H1 (cell line): ENCODE measurements around the gene ANKRD53. TPM values are rescaled to one million over a fixed set of nuclear protein-coding genes. Genes with fewer than 3 reads are reported as not detected.

Experiments used
- CTCF ChIA-PET: fragments of 300-600 bp; sonication (Branson Sonifier 250); formaldehyde crosslinking; loops from one replicate; lab custom pipeline; 2021; ENCODE audit not compliant: partially characterized antibody; lab: Charles Lee
- POLR2A ChIA-PET: fragments of 300-600 bp; sonication (Branson Sonifier 250); formaldehyde crosslinking; loops from one replicate; lab custom pipeline; 2021; ENCODE audit warnings: inconsistent platforms; ENCODE audit not compliant: partially characterized antibody; lab: Charles Lee
- DNase-seq, 2 experiments: peaks; one replicate each; pipeline versions ENCODE4 v3.0.0 to v3.0.0-alpha.2; 2010 to 2022; ENCODE audit warnings: low spot score in 2 of 2, low read depth in 1 of 2, mixed read lengths in 1 of 2
- FAIRE-seq: peaks from 2 replicates; lab custom pipeline; 2011; peaks lifted over from hg19 to GRCh38; lab: Jason Lieb, UNC
- H2AFZ ChIP-seq: 2 replicates; pipeline ENCODE4 v1.8.1; 2012; ENCODE audit warnings: low read length, inconsistent platforms
- H2AK5ac ChIP-seq: 2 replicates; pipeline ENCODE4 v1.6.1; 2013; ENCODE audit warnings: low read depth, low read length
- H2BK120ac ChIP-seq: replicated peaks from 2 replicates; pipeline ENCODE3; 2013; ENCODE audit warnings: low read depth, low read length, inconsistent platforms
- H2BK12ac ChIP-seq: 2 replicates; pipeline ENCODE4 v1.6.1; 2013; ENCODE audit warnings: low read depth, low read length
- H2BK15ac ChIP-seq: 2 replicates; pipeline ENCODE4 v1.6.1; 2013; ENCODE audit warnings: low read length
- H2BK20ac ChIP-seq: 2 replicates; pipeline ENCODE4 v1.6.1; 2013; ENCODE audit warnings: low read length
- H2BK5ac ChIP-seq: 2 replicates; pipeline ENCODE4 v1.6.1; 2013; ENCODE audit warnings: low read depth, low read length
- H3K14ac ChIP-seq: 2 replicates; pipeline ENCODE4 v1.6.1; 2013; ENCODE audit warnings: inconsistent platforms; ENCODE audit not compliant: insufficient read length
- H3K18ac ChIP-seq: 2 replicates; pipeline ENCODE4 v1.6.1; 2013; ENCODE audit warnings: low read length; ENCODE audit errors: extremely low read depth
- H3K23ac ChIP-seq: 2 replicates; pipeline ENCODE4 v1.6.1; 2013; ENCODE audit warnings: inconsistent platforms; ENCODE audit not compliant: insufficient read length
- H3K23me2 ChIP-seq: 2 replicates; pipeline ENCODE4 v1.6.1; 2013; ENCODE audit warnings: low read depth, low read length
- H3K27ac ChIP-seq: 2 replicates; pipeline ENCODE4 v1.6.1; 2011; ENCODE audit warnings: low read depth, low read length, inconsistent platforms
- H3K27me3 ChIP-seq, 4 experiments: replicated peaks in 1 of 4; 1 replicate in 1 of 4; 2 replicates in 3 of 4; pipeline versions ENCODE4 v1.6.1 to v1.8.1; 2011 to 2013; ENCODE audit warnings: low read length in 3 of 4, mild to moderate bottlenecking in 3 of 4, inconsistent platforms in 2 of 4, mixed read lengths in 2 of 4, moderate library complexity in 1 of 4; ENCODE audit not compliant: control insufficient read depth in 3 of 4, insufficient read depth in 3 of 4; ENCODE audit errors: extremely low read depth in 1 of 4
- H3K36me3 ChIP-seq, 4 experiments: 2 replicates each; pipeline versions ENCODE4 v1.6.1 to v1.8.1; 2011 to 2013; ENCODE audit warnings: mild to moderate bottlenecking in 4 of 4, low read length in 3 of 4, moderate library complexity in 2 of 4, control low read depth in 1 of 4, inconsistent platforms in 1 of 4; ENCODE audit not compliant: insufficient read depth in 4 of 4, control insufficient read depth in 2 of 4
- H3K4ac ChIP-seq: replicated peaks from 2 replicates; pipeline ENCODE3; 2013; ENCODE audit warnings: low read length, low read depth, mixed read lengths, inconsistent platforms; ENCODE audit not compliant: insufficient read length
- H3K4me1 ChIP-seq, 4 experiments: replicated peaks in 1 of 4; 1 replicate in 1 of 4; 2 replicates in 3 of 4; pipeline versions ENCODE4 v1.6.1 to v1.8.1; 2011 to 2013; ENCODE audit warnings: low read length in 3 of 4, inconsistent platforms in 2 of 4, mixed read lengths in 1 of 4; ENCODE audit not compliant: insufficient read depth in 4 of 4, control insufficient read depth in 3 of 4
- H3K4me2 ChIP-seq, 2 experiments: 2 replicates each; pipeline versions ENCODE4 v1.6.1 to v1.8.1; 2011 to 2013; ENCODE audit warnings: low read depth in 2 of 2, low read length in 2 of 2, control low read depth in 1 of 2, inconsistent platforms in 1 of 2, mild to moderate bottlenecking in 1 of 2; ENCODE audit not compliant: insufficient read depth in 1 of 2
- H3K4me3 ChIP-seq, 4 experiments: fragments of 200-600, 300-600 bp in 1 of 4; sonication (generic), shearing (Covaris generic), sonication (Bioruptor Twin) in 1 of 4; 2 replicates each; pipeline versions ENCODE4 v1.5.1 to v1.8.1; 2011 to 2016; ENCODE audit warnings: low read length in 4 of 4, low read depth in 3 of 4, control low read depth in 2 of 4, inconsistent platforms in 2 of 4, mild to moderate bottlenecking in 2 of 4, mixed read lengths in 1 of 4, moderate library complexity in 1 of 4; ENCODE audit not compliant: insufficient read depth in 2 of 4; ENCODE audit errors: extremely low read depth in 1 of 4
- H3K56ac ChIP-seq: replicated peaks from 2 replicates; pipeline ENCODE3; 2013; ENCODE audit warnings: low read depth, mild to moderate bottlenecking, mixed read lengths, low read length, inconsistent platforms; ENCODE audit not compliant: insufficient read length
- H3K79me1 ChIP-seq: 2 replicates; pipeline ENCODE4 v1.6.1; 2013; ENCODE audit warnings: low read depth, low read length, control low read depth
- H3K79me2 ChIP-seq, 2 experiments: 2 replicates each; pipeline versions ENCODE4 v1.6.1 to v1.8.1; 2012 to 2013; ENCODE audit warnings: low read length in 2 of 2, mild to moderate bottlenecking in 2 of 2, inconsistent platforms in 1 of 2; ENCODE audit not compliant: insufficient read depth in 2 of 2, control insufficient read depth in 1 of 2
- H3K9ac ChIP-seq, 4 experiments: replicated peaks in 1 of 4; 1 replicate in 1 of 4; 2 replicates in 3 of 4; pipeline versions ENCODE4 v1.6.1 to v1.8.1; 2011 to 2013; ENCODE audit warnings: low read depth in 3 of 4, low read length in 3 of 4, control low read depth in 2 of 4, mild to moderate bottlenecking in 2 of 4, moderate library complexity in 2 of 4, inconsistent platforms in 1 of 4; ENCODE audit errors: extremely low read depth in 1 of 4
- H3K9me3 ChIP-seq, 2 experiments: 2 replicates each; pipeline versions ENCODE4 v1.6.1 to v1.8.1; 2012 to 2013; ENCODE audit warnings: mild to moderate bottlenecking in 2 of 2, moderate library complexity in 2 of 2, control low read depth in 1 of 2, inconsistent platforms in 1 of 2, low read depth in 1 of 2, low read length in 1 of 2, mixed read lengths in 1 of 2; ENCODE audit not compliant: insufficient read depth in 2 of 2
- H4K20me1 ChIP-seq, 2 experiments: replicated peaks in 1 of 2; 2 replicates each; pipeline versions ENCODE3 to v1.8.1; 2011 to 2013; ENCODE audit warnings: inconsistent platforms in 2 of 2, low read length in 2 of 2, mild to moderate bottlenecking in 1 of 2; ENCODE audit not compliant: insufficient read depth in 2 of 2, control insufficient read depth in 1 of 2
- H4K5ac ChIP-seq: 2 replicates; pipeline ENCODE4 v1.6.1; 2013; ENCODE audit warnings: low read length, low read depth, mixed read lengths, inconsistent platforms; ENCODE audit not compliant: insufficient read length
- H4K8ac ChIP-seq: 2 replicates; pipeline ENCODE4 v1.8.0; 2013; ENCODE audit warnings: mild to moderate bottlenecking, moderate library complexity, low read length, inconsistent platforms; ENCODE audit not compliant: insufficient read depth; ENCODE audit errors: extremely low read depth
- H4K91ac ChIP-seq: replicated peaks from 2 replicates; pipeline ENCODE3; 2013; ENCODE audit warnings: low read length, mixed read lengths, inconsistent platforms; ENCODE audit not compliant: insufficient read length
- CBX5 ChIP-seq: fragments of 300-800, 300-1000 bp; sonication (generic); IDR thresholded peaks from 2 replicates; pipeline ENCODE4 v1.7.1; 2016; ENCODE audit warnings: antibody characterized with exemption, low read length, low read depth
- EGR1 ChIP-seq: IDR thresholded peaks from 2 replicates; pipeline ENCODE4 v1.6.1; 2011; ENCODE audit warnings: low read depth, low read length, borderline replicate concordance
- GABPA ChIP-seq: IDR thresholded peaks from 2 replicates; pipeline ENCODE4 v1.6.1; 2011; ENCODE audit warnings: mild to moderate bottlenecking, low read length, moderate library complexity, borderline replicate concordance; ENCODE audit not compliant: insufficient read depth
- MAFK ChIP-seq: IDR thresholded peaks from 2 replicates; pipeline ENCODE4 v1.6.1; 2012; ENCODE audit warnings: low read depth, mild to moderate bottlenecking, improper control_type of control experiment, low read length
- NANOG ChIP-seq: IDR thresholded peaks from 2 replicates; pipeline ENCODE4 v1.6.1; 2011; ENCODE audit warnings: low read length, low read depth, mild to moderate bottlenecking, inconsistent platforms; ENCODE audit not compliant: insufficient read depth, poor library complexity, severe bottlenecking
- SP1 ChIP-seq: IDR thresholded peaks from 2 replicates; pipeline ENCODE4 v1.6.1; 2011; ENCODE audit warnings: low read depth, low read length
- SP2 ChIP-seq: IDR thresholded peaks from 2 replicates; pipeline ENCODE4 v1.6.1; 2012; ENCODE audit warnings: mild to moderate bottlenecking, low read length, inconsistent platforms
- SRF ChIP-seq: IDR thresholded peaks from 2 replicates; pipeline ENCODE4 v1.6.1; 2011; ENCODE audit warnings: mild to moderate bottlenecking, low read depth, low read length, moderate library complexity
- SUZ12 ChIP-seq: fragments of 200-600 bp; sonication (generic); IDR thresholded peaks from 2 replicates; pipeline ENCODE4 v1.6.1; 2012; ENCODE audit warnings: mild to moderate bottlenecking, inconsistent platforms, low read length, moderate library complexity, mixed read lengths
- TEAD4 ChIP-seq: IDR thresholded peaks from 2 replicates; pipeline ENCODE4 v1.6.1; 2012; ENCODE audit warnings: low read depth, low read length, inconsistent platforms, mixed read lengths
- ZNF274 ChIP-seq: IDR thresholded peaks from 2 replicates; pipeline ENCODE4 v1.7.0; 2012; ENCODE audit warnings: low read length, borderline replicate concordance; ENCODE audit errors: extremely low read depth
- WGBS, 2 experiments: shearing (Covaris generic) in 1 of 2; methylation state at CpG; one replicate each; pipeline versions ENCODE4 v1.1.6 to v1.1.7; 2013 to 2015; ENCODE audit warnings: low lambda C conversion rate in 2 of 2, mixed read lengths in 2 of 2, inconsistent platforms in 1 of 2, low coverage in 1 of 2, missing lambda C conversion rate in 1 of 2; ENCODE audit not compliant: insufficient replicate concordance in 2 of 2, insufficient coverage in 1 of 2, insufficient read length in 1 of 2; ENCODE audit errors: extremely low coverage in 1 of 2, missing lambda C conversion rate in 1 of 2; 5-methylcytosine and 5-hydroxymethylcytosine counted together
- polyA plus RNA-seq, 7 experiments: library from polyadenylated mRNA; depleted of rRNA in 3 of 7; stranded (reverse) in 5 of 7; unstranded in 2 of 7; fragments of >200 nt in 5 of 7; fragments of 200-250 nt in 2 of 7; gene quantifications; 1 replicate in 5 of 7; 2 replicates in 1 of 7; 4 replicates in 1 of 7; pipeline versions ENCODE4 v1.2.1 to v1.2.3, GENCODE V29; 2011 to 2013; ENCODE audit warnings: missing spikeins in 2 of 7, mixed read lengths in 2 of 7
- total RNA-seq: library from RNA; stranded (reverse); fragmentation: NEBNext Ultra II Directional; extraction: Animal tissue kit (Norgen Biotek cat#: 25700); gene quantifications from 2 replicates; pipeline ENCODE4 v1.2.1, GENCODE V29; 2021
- TF ChIP-seq, protein P1 (sequence below), 3 experiments: IDR thresholded peaks; 1 replicate in 2 of 3; 2 replicates in 1 of 3; pipeline versions ENCODE4 v1.5.1 to v1.6.1; 2011; ENCODE audit warnings: low read length in 3 of 3, mild to moderate bottlenecking in 3 of 3, inconsistent platforms in 2 of 3, low read depth in 1 of 3, moderate library complexity in 1 of 3; ENCODE audit not compliant: insufficient read depth in 1 of 3; ENCODE audit errors: control extremely low read depth in 1 of 3

The ANKRD53 gene
- total and polyA plus RNA-seq, 2 of the 8 experiments (the other 6 are each of a cell fraction or from before 2014, with no cell fraction given), result 0.39 to 0.70 TPM

DNA sequence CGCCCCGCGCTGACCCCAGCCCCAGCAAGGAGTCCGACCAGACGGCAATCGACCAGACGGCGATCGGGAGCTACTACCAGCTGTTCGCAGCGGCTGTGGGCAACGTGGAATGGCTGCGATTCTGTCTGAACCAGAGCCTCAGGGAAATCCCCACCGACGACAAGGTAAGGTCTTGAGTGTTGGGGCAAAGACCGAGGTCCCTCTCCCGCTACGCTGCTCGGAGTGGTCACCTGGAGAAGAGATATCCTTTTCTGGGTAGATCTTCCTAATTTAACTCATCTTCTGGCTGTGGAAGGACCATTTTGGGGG is 704 bp downstream of the ANKRD53 start:
- no peak for FAIRE-seq
- POLR2A ChIA-PET, result no interaction called here
- H2AFZ ChIP-seq, result peak overlapping the region; percentile 70; the same call in 1 of the 2 replicates
- no peak for TF ChIP-seq SRF
- TF ChIP-seq TEAD4, result no peak
- no peak for TF ChIP-seq GABPA
- TF ChIP-seq EGR1, result no peak
- TF ChIP-seq ZNF274, result no peak
- no peak for TF ChIP-seq SP1
- TF ChIP-seq NANOG, result no peak
- no peak for TF ChIP-seq MAFK
- TF ChIP-seq SP2, result no peak
- TF ChIP-seq SUZ12, result no peak
- TF ChIP-seq, protein P1, sequence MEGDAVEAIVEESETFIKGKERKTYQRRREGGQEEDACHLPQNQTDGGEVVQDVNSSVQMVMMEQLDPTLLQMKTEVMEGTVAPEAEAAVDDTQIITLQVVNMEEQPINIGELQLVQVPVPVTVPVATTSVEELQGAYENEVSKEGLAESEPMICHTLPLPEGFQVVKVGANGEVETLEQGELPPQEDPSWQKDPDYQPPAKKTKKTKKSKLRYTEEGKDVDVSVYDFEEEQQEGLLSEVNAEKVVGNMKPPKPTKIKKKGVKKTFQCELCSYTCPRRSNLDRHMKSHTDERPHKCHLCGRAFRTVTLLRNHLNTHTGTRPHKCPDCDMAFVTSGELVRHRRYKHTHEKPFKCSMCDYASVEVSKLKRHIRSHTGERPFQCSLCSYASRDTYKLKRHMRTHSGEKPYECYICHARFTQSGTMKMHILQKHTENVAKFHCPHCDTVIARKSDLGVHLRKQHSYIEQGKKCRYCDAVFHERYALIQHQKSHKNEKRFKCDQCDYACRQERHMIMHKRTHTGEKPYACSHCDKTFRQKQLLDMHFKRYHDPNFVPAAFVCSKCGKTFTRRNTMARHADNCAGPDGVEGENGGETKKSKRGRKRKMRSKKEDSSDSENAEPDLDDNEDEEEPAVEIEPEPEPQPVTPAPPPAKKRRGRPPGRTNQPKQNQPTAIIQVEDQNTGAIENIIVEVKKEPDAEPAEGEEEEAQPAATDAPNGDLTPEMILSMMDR (IDR thresholded peaks at IDR 0.05; ENCODE audit: control extremely low read depth in 1 of 3, insufficient read depth in 1 of 3, low read depth in 1 of 3, low read length in 3 of 3), result no peak
- no peak for TF ChIP-seq CBX5

More for the DNA sequence above, 704 bp downstream of the ANKRD53 start:
- no peak overlapping the region for H2AK5ac ChIP-seq
- H3K23me2 ChIP-seq, result peaks cover 5% of the 10 kb centered on the region; the same call in 1 of the 2 replicates
- no peak for DNase-seq
- no peak overlapping the region for H2BK120ac ChIP-seq
- H4K8ac ChIP-seq, result no peak overlapping the region; the same call in 1 of the 2 replicates
- H3K4ac ChIP-seq, result no peak overlapping the region
- H3K79me1 ChIP-seq, result no peaks in the 10 kb centered on the region
- no peak overlapping the region for H3K27ac ChIP-seq
- no peaks in the 10 kb centered on the region for H3K79me2 ChIP-seq
- no peaks in the 10 kb centered on the region for H3K9me3 ChIP-seq
- H3K27me3 ChIP-seq, result peaks cover 0 to 29% (median 10%) of the 10 kb centered on the region in 4 experiments; a peak in 5 of 7 replicates
- H3K23ac ChIP-seq, result no peak overlapping the region
- WGBS, 2 experiments, result 25% methylated on average over 19 of the region's 19 CpGs; no CpG with 5 or more reads in 1 of the 2 experiments
- no peak overlapping the region for H4K91ac ChIP-seq
- peak overlapping the region; percentile 24; the same call in 1 of the 2 replicates for H3K18ac ChIP-seq
- peak overlapping the region; percentile 64 to 79 for H3K4me2 ChIP-seq
- peak overlapping the region; percentile 56 to 72 (median 66) for H3K4me3 ChIP-seq
- H3K14ac ChIP-seq, result no peak overlapping the region
- H2BK5ac ChIP-seq, result no peak overlapping the region
- no peak overlapping the region for H2BK20ac ChIP-seq
- peaks cover 0 to 3% of the 10 kb centered on the region in 2 experiments for H4K20me1 ChIP-seq
- CTCF ChIA-PET, result interaction anchor here (0.7 to 3.8 kb wide), 7 partner anchors 14 to 153 kb away, joined by 3 to 32 read pairs (median 5); no protein-coding TSS in a partner anchor
- no peaks in the 10 kb centered on the region for H3K36me3 ChIP-seq
- no peak overlapping the region for H4K5ac ChIP-seq
- no peak overlapping the region for H3K9ac ChIP-seq
- H2BK15ac ChIP-seq, result no peak overlapping the region
- no peak overlapping the region for H2BK12ac ChIP-seq
- no peak overlapping the region for H3K56ac ChIP-seq
- peaks cover 0 to 14% (median 4%) of the 10 kb centered on the region in 4 experiments; a peak in 6 of 7 replicates for H3K4me1 ChIP-seq
